GM21390 (cell line): Measurements from ENCODE around the gene DPYSL3.
"Not testable (repeated sequence)": the region's sequence is repeated elsewhere in the genome, so short reads cannot be mapped to it uniquely, and the experiment has no call there.

Experiments used
- ATAC-seq: cut with Tn5 transposase; IDR thresholded peaks from one replicate; pipeline ENCODE4 v1.9.1; 2021; ENCODE audit not compliant: unreplicated experiment

Gene DPYSL3

GRCh38 chr5:147373328-147373727 is 136.5 kb downstream of the DPYSL3 start:
- ATAC-seq, result no peak

GRCh38 chr5:147372191-147372590 is 137.7 kb downstream of the DPYSL3 start:
- ATAC-seq, result no peak

- ATAC-seq, result no peak
These were observed 138.6 kb downstream of the DPYSL3 start for GRCh38 chr5:147371290-147371689.

- ATAC-seq, result no peak
These were observed 140.0 kb downstream of the DPYSL3 start for GRCh38 chr5:147369742-147370374.

- not testable (repeated sequence) for ATAC-seq
These were observed 142.5 kb downstream of the DPYSL3 start for GRCh38 chr5:147367381-147367780.

GRCh38 chr5:147361441-147362175 is 148.3 kb downstream of the DPYSL3 start:
- ATAC-seq, result no peak

GRCh38 chr5:147360816-147361215 is 149.1 kb downstream of the DPYSL3 start:
- ATAC-seq, result no peak

GRCh38 chr5:147359581-147359980 is 150.3 kb downstream of the DPYSL3 start:
- no peak for ATAC-seq

GRCh38 chr5:147359101-147359500 is 150.8 kb downstream of the DPYSL3 start:
- ATAC-seq, result no peak

GRCh38 chr5:147349241-147349640 is 160.6 kb downstream of the DPYSL3 start:
- ATAC-seq, result no peak

GRCh38 chr5:147348451-147348850 is 161.4 kb downstream of the DPYSL3 start:
- ATAC-seq, result no peak

- ATAC-seq, result no peak
These were observed 161.8 kb downstream of the DPYSL3 start for GRCh38 chr5:147348046-147348445.

- no peak for ATAC-seq
These were observed 163.8 kb downstream of the DPYSL3 start for GRCh38 chr5:147346006-147346561.

- no peak for ATAC-seq
These were observed 165.0 kb downstream of the DPYSL3 start for GRCh38 chr5:147344861-147345260.

- ATAC-seq, result no peak
These were observed 168.5 kb downstream of the DPYSL3 start for GRCh38 chr5:147341345-147341744.

- no peak for ATAC-seq
These were observed 168.9 kb downstream of the DPYSL3 start for GRCh38 chr5:147340941-147341340.
